Fibroblast of lung (primary cell): Measurements from ENCODE around the gene STARD5. TPM values are rescaled to one million over a fixed set of nuclear protein-coding genes. Genes with fewer than 3 reads are reported as not detected.
A peak's percentile ranks its signal among the peaks of the same experiment; 100 is the strongest.

ENCODE experiments used
- DNase-seq, 2 donors: peaks; one replicate each; pipeline versions ENCODE4 v3.0.0 to v3.0.0-alpha.2; 2010; ENCODE audit warnings: low read depth in 2 of 2
- H2AFZ ChIP-seq: 2 replicates; pipeline ENCODE4 v1.5.1; 2012; ENCODE audit warnings: low read length, control low read depth, inconsistent platforms
- H3K27ac ChIP-seq: 2 replicates; pipeline ENCODE4 v1.5.1; 2011; ENCODE audit warnings: low read length, control low read depth; ENCODE audit not compliant: insufficient read depth
- H3K27me3 ChIP-seq: 2 replicates; pipeline ENCODE4 v1.5.1; 2011; ENCODE audit warnings: mild to moderate bottlenecking, low read length; ENCODE audit not compliant: control insufficient read depth, insufficient read depth
- H3K36me3 ChIP-seq: 2 replicates; pipeline ENCODE4 v1.5.1; 2011; ENCODE audit warnings: low read length; ENCODE audit not compliant: control insufficient read depth, insufficient read depth
- H3K4me1 ChIP-seq: 2 replicates; pipeline ENCODE4 v1.5.1; 2011; ENCODE audit warnings: low read length; ENCODE audit not compliant: control insufficient read depth, insufficient read depth; ENCODE audit errors: extremely low read depth
- H3K4me2 ChIP-seq: 2 replicates; pipeline ENCODE4 v1.5.1; 2011; ENCODE audit warnings: low read length, control low read depth; ENCODE audit not compliant: insufficient read depth; ENCODE audit errors: extremely low read depth
- H3K4me3 ChIP-seq, 4 experiments: fragments of 200-600 bp in 1 of 4; sonication (generic) in 1 of 4; replicated peaks in 1 of 4; 2 replicates each; pipeline ENCODE4 v1.5.1; 2011 to 2016; ENCODE audit warnings: low read length in 4 of 4, low read depth in 3 of 4, mild to moderate bottlenecking in 3 of 4, control low read depth in 2 of 4, inconsistent platforms in 1 of 4, mixed read lengths in 1 of 4; ENCODE audit not compliant: insufficient read depth in 1 of 4; ENCODE audit errors: control extremely low read depth in 1 of 4
- H3K79me2 ChIP-seq: 2 replicates; pipeline ENCODE4 v1.5.1; 2012; ENCODE audit warnings: mild to moderate bottlenecking, low read length, inconsistent platforms; ENCODE audit not compliant: control insufficient read depth, insufficient read depth
- H3K9ac ChIP-seq: 2 replicates; pipeline ENCODE4 v1.5.1; 2011; ENCODE audit warnings: mild to moderate bottlenecking, low read length, control low read depth; ENCODE audit not compliant: insufficient read depth
- H3K9me3 ChIP-seq: 2 replicates; pipeline ENCODE4 v1.5.1; 2012; ENCODE audit warnings: low read depth, low read length; ENCODE audit not compliant: control insufficient read depth, insufficient read depth
- H4K20me1 ChIP-seq: 2 replicates; pipeline ENCODE4 v1.5.1; 2011; ENCODE audit warnings: low read length; ENCODE audit not compliant: control insufficient read depth, insufficient read depth; ENCODE audit errors: extremely low read depth
- EZH2 ChIP-seq: IDR thresholded peaks from 2 replicates; pipeline ENCODE4 v1.5.1; 2012; ENCODE audit warnings: low read length, control low read depth, mild to moderate bottlenecking; ENCODE audit errors: missing control alignments
- polyA plus RNA-seq, 2 donors: library from polyadenylated mRNA; depleted of rRNA in 1 of 2; stranded (reverse) in 1 of 2; unstranded in 1 of 2; fragments of >200 nt; gene quantifications; 2 replicates each; pipeline ENCODE4 v1.2.1, GENCODE V29; 2011 to 2012; ENCODE audit warnings: missing spikeins in 1 of 2
- total RNA-seq: library from RNA; depleted of rRNA; stranded (reverse); fragments of >200 nt; gene quantifications from 2 replicates; pipeline ENCODE4 v1.2.1, GENCODE V29; 2014
- TF ChIP-seq, protein P1 (sequence below), 2 donors: IDR thresholded peaks in 1 of 2; conservative IDR thresholded peaks in 1 of 2; 1 replicate in 1 of 2; 2 replicates in 1 of 2; pipeline ENCODE4 v1.5.1; 2011 to 2012; ENCODE audit warnings: low read length in 2 of 2, control low read depth in 1 of 2, inconsistent platforms in 1 of 2, low read depth in 1 of 2, mild to moderate bottlenecking in 1 of 2

Gene STARD5
- total and polyA plus RNA-seq, 2 donors (not counting 1 experiment from before 2014, with no cell fraction given) = 14.9 to 20.1 TPM

GRCh38 chr15:81268881-81269601, 54.9 kb downstream of the STARD5 start:
- Histone ChIP-seq H2AFZ (no peak overlapping the region), H3K36me3 (no peaks in the 10 kb centered on the region), H3K27me3 (peaks cover 2% of the 10 kb centered on the region), H3K27ac (no peak overlapping the region), H3K4me3 (no peak overlapping the region), H3K9ac (no peak overlapping the region), H4K20me1 (no peaks in the 10 kb centered on the region), H3K79me2 (no peaks in the 10 kb centered on the region), H3K4me2 (no peak overlapping the region), H3K9me3 (no peaks in the 10 kb centered on the region), H3K4me1 (peaks cover 4% of the 10 kb centered on the region)
- DNase-seq = no peak
- no peak for TF ChIP-seq EZH2
- TF ChIP-seq, protein P1, sequence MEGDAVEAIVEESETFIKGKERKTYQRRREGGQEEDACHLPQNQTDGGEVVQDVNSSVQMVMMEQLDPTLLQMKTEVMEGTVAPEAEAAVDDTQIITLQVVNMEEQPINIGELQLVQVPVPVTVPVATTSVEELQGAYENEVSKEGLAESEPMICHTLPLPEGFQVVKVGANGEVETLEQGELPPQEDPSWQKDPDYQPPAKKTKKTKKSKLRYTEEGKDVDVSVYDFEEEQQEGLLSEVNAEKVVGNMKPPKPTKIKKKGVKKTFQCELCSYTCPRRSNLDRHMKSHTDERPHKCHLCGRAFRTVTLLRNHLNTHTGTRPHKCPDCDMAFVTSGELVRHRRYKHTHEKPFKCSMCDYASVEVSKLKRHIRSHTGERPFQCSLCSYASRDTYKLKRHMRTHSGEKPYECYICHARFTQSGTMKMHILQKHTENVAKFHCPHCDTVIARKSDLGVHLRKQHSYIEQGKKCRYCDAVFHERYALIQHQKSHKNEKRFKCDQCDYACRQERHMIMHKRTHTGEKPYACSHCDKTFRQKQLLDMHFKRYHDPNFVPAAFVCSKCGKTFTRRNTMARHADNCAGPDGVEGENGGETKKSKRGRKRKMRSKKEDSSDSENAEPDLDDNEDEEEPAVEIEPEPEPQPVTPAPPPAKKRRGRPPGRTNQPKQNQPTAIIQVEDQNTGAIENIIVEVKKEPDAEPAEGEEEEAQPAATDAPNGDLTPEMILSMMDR (conservative IDR thresholded peaks at IDR 0.05 in 1 of 2, IDR thresholded peaks at IDR 0.05 in 1 of 2; ENCODE audit: low read depth in 1 of 2, low read length in 2 of 2) = no peak

DNA sequence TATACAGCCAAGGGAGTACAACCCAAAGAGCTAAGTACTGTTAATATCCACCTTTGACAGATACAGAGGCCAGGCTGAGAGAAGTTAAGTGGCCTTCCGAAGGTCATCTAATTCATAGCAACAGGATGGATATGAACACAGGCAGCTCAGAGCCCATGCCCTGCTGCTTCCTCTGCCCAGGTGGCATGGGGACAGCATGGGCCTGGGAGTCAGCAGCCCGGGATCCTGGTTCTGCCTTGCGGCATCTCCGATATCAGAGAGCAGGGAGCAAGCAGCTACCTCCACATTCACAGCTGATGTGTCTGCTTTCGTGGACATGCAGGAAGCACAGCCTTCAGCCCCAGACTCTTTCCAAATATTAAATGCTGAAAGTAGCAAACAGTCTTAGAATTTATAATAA, 55.6 kb downstream of the STARD5 start:
- TF ChIP-seq, protein P1 (conservative IDR thresholded peaks at IDR 0.05 in 1 of 2, IDR thresholded peaks at IDR 0.05 in 1 of 2; ENCODE audit: low read depth in 1 of 2, low read length in 2 of 2) = no peak
- no peak for TF ChIP-seq EZH2
- Histone ChIP-seq H3K36me3 (no peaks in the 10 kb centered on the region), H4K20me1 (no peaks in the 10 kb centered on the region), H3K27ac (no peak overlapping the region), H3K27me3 (peaks cover 2% of the 10 kb centered on the region), H3K4me1 (peaks cover 4% of the 10 kb centered on the region), H3K9me3 (no peaks in the 10 kb centered on the region), H3K4me3 (no peak overlapping the region), H3K9ac (no peak overlapping the region), H3K4me2 (no peak overlapping the region), H3K79me2 (no peaks in the 10 kb centered on the region), H2AFZ (no peak overlapping the region)
- no peak for DNase-seq

DNA sequence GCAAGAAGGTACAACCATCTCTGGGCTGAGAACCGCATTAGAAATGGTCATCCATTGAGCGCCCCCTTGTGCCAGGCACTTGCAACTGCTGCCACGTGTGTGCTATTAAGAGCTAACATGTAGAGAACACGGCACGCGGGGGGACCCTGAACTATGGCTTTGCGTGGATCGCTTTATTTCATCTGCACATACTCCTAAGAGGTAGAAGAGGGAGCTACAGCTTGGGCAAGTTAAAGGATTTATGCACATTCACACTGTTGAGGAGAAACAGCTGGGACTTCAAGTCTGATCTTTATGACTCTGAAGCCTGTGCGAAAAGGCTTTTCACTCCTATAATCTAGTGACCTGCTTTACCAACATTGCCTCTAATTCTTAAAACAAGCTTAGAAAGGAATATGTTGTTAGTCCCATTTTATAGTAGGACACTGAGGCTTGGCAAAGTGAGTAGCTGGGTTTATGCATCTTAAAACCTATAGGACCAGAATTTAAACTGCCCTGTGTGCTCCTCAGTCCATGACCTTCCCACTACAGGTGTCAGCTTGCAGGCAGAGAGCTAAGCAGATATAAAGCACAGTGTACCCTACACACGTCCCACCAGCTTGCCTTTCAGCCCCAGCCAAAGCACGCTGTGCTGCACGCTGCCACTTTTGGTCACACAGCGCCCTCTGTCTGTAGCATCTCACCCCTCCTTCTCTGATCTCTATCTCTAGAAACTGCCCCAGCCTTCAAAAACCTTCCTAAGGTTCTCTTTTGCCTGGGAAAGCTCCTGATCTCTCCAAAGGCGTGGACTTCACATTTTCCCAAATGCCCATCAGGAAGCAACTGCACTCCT, 57.8 kb downstream of the STARD5 start:
- Histone ChIP-seq H3K36me3 (no peaks in the 10 kb centered on the region), H3K9ac (no peak overlapping the region), H3K4me3 (peak overlapping the region in 1 of 4 experiments; percentile 20), H3K4me2 (peak overlapping the region; percentile 77), H3K4me1 (peaks cover 4% of the 10 kb centered on the region), H3K79me2 (no peaks in the 10 kb centered on the region), H3K27ac (no peak overlapping the region), H3K9me3 (no peaks in the 10 kb centered on the region), H3K27me3 (no peaks in the 10 kb centered on the region), H2AFZ (no peak overlapping the region), H4K20me1 (no peaks in the 10 kb centered on the region)
- no peak for TF ChIP-seq EZH2
- TF ChIP-seq, protein P1 (conservative IDR thresholded peaks at IDR 0.05 in 1 of 2, IDR thresholded peaks at IDR 0.05 in 1 of 2; ENCODE audit: low read depth in 1 of 2, low read length in 2 of 2) = peak; percentile 93 to 96
- DNase-seq = peak; percentile 61 to 82
